NCI-H2227 (cell line): Measurements from ENCODE around the gene FAM3B.
"Not testable (repeated sequence)": the region's sequence is repeated elsewhere in the genome, so short reads cannot be mapped to it uniquely, and the experiment has no call there.

Experiments
- DNase-seq: peaks from one replicate; lab custom pipeline; 2025; ENCODE audit not compliant: unreplicated experiment; lab: John Stamatoyannopoulos, UW

The FAM3B gene

GRCh38 chr21:41349619-41350390, 33.2 kb downstream of the FAM3B start:
- DNase-seq, result no peak

- no peak for DNase-seq
Observed at GRCh38 chr21:41350436-41351155, 34.0 kb downstream of the FAM3B start.

- DNase-seq, result no peak
Observed at GRCh38 chr21:41357546-41357945, 40.9 kb downstream of the FAM3B start.

- DNase-seq, result no peak
Observed at GRCh38 chr21:41358193-41359166, 41.9 kb downstream of the FAM3B start.

GRCh38 chr21:41359286-41359685, 42.7 kb downstream of the FAM3B start:
- no peak for DNase-seq

DNA sequence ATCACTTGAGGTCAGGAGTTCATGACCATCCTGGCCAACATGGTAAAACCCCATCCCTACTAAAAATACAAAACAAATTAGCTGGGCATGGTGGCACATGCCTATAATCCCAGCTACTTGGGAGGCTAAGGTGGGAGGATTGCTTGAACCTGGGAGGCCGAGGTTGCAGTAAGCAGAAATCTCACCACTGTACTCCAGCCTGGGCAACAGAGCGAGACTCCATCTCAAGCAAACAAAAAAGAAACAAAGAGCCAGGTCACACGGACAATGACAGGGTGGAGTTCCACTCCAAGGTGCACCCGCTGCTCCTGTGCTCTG, 43.1 kb downstream of the FAM3B start:
- DNase-seq, result not testable (repeated sequence)

GRCh38 chr21:41360072-41360821, 43.6 kb downstream of the FAM3B start:
- DNase-seq, result no peak

GRCh38 chr21:41361053-41361785, 44.6 kb downstream of the FAM3B start:
- DNase-seq, result no peak

- DNase-seq, result no peak
Observed at GRCh38 chr21:41361786-41362604, 45.4 kb downstream of the FAM3B start, which contains the start of gene MX2. Gene MX2, plus strand, starts transcription at chr21:41362027. Its CDS starts 14,880 bp downstream, at chr21:41376907.

DNA sequence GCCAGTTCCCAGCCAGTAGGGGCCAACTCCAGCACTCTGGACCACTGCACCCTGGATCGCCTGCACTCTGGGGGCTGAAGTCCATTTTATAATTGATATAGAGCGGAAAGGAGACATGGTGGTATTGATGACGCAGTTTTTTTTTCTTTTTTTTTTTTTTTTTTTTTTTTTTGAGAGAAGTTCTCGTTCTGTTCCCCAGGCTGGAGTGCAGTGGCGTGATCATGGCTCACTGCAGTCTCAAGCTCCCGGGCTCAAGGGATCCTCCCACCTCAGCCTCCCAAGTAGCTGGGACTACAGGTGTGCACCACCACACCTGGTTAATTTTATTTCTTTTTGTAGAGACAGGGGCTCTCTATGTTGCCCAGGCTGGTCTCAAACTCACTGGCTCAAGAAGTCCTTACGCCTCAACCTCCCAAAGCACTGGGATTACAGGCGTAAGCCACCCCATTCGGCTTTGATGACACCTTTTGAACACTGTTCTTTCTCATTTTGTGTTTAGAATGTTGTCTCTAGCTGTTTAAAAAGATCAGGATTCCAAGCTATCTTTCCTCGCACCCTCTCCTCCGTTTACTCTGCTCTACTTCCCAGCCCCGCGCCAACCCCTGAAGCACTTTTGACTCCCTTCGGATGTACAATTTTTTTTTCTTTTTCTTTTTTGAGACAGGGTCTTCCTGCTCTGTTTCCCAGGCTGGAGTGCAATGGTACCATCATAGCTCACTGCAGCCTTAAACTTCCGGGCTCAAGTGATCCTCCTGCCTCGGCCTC, 46.2 kb downstream of the FAM3B start:
- no peak for DNase-seq

GRCh38 chr21:41363370-41364270, 47.0 kb downstream of the FAM3B start:
- no peak for DNase-seq

DNA sequence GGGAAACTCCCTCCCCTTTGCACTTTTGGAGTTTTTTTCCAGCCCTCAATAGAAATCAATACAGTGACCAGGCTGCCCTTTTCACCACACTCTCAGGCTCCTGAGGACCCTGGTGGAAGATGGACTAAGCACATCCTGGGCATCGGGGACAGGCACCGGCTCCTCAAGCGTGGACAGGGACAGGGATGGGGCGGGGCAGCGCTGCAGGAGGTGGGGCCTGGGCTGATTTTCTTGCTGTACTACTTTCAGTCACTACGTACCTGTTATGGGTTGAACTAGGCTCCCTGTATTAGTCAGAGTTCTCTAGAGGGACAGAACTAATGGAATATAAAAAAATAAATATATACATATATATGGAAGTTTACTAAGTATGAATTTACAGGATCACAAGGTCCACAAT, 47.7 kb downstream of the FAM3B start:
- no peak for DNase-seq

- DNase-seq, result no peak
Observed at GRCh38 chr21:41365377-41366107, 48.9 kb downstream of the FAM3B start.

DNA sequence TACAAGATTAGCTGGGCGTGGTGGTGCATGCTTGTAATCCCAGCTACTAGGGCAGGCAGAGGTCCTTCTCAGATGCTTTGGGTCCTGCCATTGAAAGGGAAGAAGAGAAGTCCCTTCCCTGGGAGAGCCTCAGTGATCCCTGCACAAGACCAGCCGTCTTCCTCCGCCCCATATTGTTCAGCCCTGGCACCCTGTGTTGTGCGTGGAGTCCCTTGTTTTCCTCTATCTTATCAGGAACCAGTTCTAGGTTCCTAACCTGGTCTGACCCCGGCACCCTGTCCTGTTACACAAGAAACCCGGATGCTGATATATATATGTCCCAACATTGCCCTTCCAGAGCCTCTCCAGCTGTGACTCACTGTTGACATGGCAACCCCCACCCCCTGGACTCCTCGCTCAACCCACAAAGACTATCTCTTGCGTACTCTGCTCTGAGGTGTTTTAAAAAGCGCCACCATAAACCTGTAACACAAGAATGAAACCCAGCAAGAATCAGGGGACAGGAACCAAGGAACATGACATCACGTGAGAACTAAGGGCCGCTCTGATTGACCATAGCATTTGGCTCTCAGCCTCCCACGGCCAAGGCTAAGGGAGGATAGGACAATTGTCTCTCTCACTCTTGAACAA, 50.0 kb downstream of the FAM3B start:
- no peak for DNase-seq

GRCh38 chr21:41367301-41367944, 50.8 kb downstream of the FAM3B start:
- DNase-seq, result no peak
